Esophagus (tissue), 2 donors: Measurements from ENCODE around the gene C15orf39. TPM values are rescaled to one million over a fixed set of nuclear protein-coding genes. Genes with fewer than 3 reads are reported as not detected.
"Not testable (repeated sequence)": the region's sequence is repeated elsewhere in the genome, so short reads cannot be mapped to it uniquely, and the experiment has no call there.

ENCODE experiments used
- H3K27ac ChIP-seq, 2 donors: one replicate each; pipeline ENCODE4 v1.5.1; 2013; ENCODE audit warnings: low read depth in 2 of 2, mild to moderate bottlenecking in 2 of 2, inconsistent platforms in 1 of 2, low read length in 1 of 2, moderate library complexity in 1 of 2
- H3K27me3 ChIP-seq, 2 donors: one replicate each; pipeline ENCODE4 v1.6.1; 2013; ENCODE audit warnings: low read length in 2 of 2, control low read depth in 1 of 2, mild to moderate bottlenecking in 1 of 2; ENCODE audit not compliant: insufficient read depth in 2 of 2, control insufficient read depth in 1 of 2
- H3K36me3 ChIP-seq, 2 donors: one replicate each; pipeline ENCODE4 v1.6.1; 2013; ENCODE audit warnings: low read length in 1 of 2; ENCODE audit not compliant: control insufficient read depth in 2 of 2, insufficient read depth in 2 of 2
- H3K4me1 ChIP-seq, 2 donors: one replicate each; pipeline ENCODE4 v1.6.1; 2013; ENCODE audit warnings: low read length in 1 of 2; ENCODE audit not compliant: control insufficient read depth in 2 of 2, insufficient read depth in 2 of 2
- H3K4me3 ChIP-seq, 2 donors: one replicate each; pipeline ENCODE4 v1.5.1; 2013; ENCODE audit warnings: low read length in 2 of 2, mild to moderate bottlenecking in 2 of 2, low read depth in 1 of 2, moderate library complexity in 1 of 2
- H3K9me3 ChIP-seq, 2 donors: one replicate each; pipeline ENCODE4 v1.6.1; 2013; ENCODE audit warnings: mild to moderate bottlenecking in 2 of 2, low read depth in 1 of 2, low read length in 1 of 2, moderate library complexity in 1 of 2; ENCODE audit not compliant: control insufficient read depth in 2 of 2, insufficient read depth in 1 of 2
- WGBS, 2 donors: extraction: QIAGEN DNeasy Blood & Tissue Kit; methylation state at CpG; one replicate each; pipeline ENCODE4 v1.1.7; 2013; 5-methylcytosine and 5-hydroxymethylcytosine counted together
- polyA plus RNA-seq, 2 donors: library from polyadenylated mRNA; stranded (reverse); fragments of 200-250 nt; gene quantifications; one replicate each; pipeline ENCODE4 v1.2.3, GENCODE V29; 2013
- donor health status: healthy with polysubstance abuse.
- donor health status: Bipolar disorder and iron deficiency.

Gene C15orf39
- polyA plus RNA-seq, 2 donors, result 14.7 to 15.7 TPM

DNA sequence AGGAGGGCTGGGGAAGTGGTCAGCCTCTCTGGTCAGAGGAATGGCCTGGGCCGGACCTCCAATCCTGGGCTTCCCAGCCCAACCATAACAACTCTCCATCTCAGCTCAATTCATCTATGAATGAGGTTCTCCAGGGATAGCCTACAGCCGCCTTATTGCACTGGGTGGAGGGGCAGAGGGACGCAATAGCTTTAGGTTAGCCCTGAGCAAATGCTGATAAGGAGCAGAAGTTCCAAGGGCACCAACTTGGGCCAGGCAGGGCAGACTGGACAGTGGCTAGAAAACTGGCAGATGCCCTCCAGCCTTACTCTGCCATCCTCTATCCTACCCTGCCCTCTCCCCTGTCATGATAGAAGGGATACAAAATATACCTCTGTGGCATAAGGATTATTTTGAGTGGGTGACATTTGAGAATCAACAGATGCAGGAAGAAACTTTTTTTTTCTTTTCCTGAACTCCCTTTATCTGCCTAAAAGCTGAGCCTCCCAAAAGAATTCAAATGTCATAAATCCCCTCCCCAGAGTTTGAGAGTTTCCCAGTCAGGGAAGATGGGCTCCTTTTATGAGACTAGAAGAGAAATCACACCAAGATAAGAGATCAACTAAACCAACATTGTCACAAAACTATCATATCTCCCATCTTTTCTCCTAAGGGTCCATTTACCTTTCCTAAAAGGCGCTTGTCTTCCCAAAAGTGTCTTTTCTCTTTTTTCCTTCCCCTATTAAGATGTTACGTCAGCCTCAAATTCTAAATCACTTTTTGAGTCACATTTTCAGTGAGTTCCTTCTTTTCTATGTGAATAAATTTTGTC is 40.4 kb upstream of the C15orf39 start:
- Histone ChIP-seq H3K4me1 (peaks cover 0 to 3% of the 10 kb centered on the region in 2 donors), H3K4me3 (no peak overlapping the region), H3K27ac (no peak overlapping the region), H3K27me3 (no peaks in the 10 kb centered on the region), H3K9me3 (no peaks in the 10 kb centered on the region), H3K36me3 (peaks cover 0 to 3% of the 10 kb centered on the region in 2 donors)
- 87% methylated on average over 5 of the region's 5 CpGs for WGBS, 2 donors

DNA sequence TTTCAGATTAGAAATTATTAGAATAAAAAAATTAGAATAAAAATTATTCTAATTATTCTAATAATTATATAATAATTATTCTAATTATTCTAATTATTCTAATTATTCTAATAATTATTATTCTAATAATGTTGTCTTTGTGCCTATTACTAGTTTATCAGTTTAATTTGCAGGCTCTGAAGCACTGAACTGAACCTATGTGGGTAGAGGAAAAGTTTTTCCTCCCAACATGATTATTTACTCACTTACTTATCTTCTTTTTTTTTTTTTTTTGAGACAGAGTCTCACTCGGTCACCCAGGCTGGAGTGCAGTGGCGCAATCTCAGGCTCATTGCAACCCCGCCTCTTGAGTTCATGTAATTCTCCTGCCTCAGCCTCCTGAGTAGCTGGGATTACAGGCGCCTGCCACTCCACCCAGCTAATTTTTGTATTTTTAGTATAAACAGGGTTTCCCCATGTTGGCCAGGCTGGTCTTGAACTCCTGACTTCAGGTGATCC is 39.7 kb upstream of the C15orf39 start:
- Histone ChIP-seq H3K27ac (no peak overlapping the region), H3K27me3 (no peaks in the 10 kb centered on the region)
- WGBS, 2 donors, result 73 to 77% methylated on average over 4 of the region's 4 CpGs

DNA sequence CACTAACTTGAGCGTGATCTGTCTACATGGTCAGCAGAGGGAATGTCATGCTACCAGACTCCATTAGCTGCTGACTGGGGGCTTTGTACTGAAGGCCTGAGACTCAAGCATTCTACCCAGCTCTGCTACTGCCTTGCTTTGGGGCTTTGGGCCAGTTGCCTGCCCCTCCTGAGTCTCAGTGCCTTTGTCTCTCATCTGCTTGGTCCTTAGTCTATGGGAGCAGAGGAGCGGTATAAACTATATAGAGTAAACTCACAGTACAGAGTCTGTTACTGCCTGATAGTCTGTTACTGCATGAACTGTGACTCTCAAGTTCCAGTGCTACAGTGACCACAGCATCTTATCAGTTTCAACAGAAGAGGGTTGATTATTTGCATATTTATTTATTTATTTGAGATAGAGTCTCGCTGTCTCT is 38.5 kb upstream of the C15orf39 start:
- WGBS, 2 donors, result 92 to 96% methylated on average over 3 of the region's 3 CpGs
- no peaks in the 10 kb centered on the region for H3K9me3 ChIP-seq
- H3K27ac ChIP-seq, result no peak overlapping the region
- peaks cover 0 to 3% of the 10 kb centered on the region in 2 donors for H3K36me3 ChIP-seq
- H3K4me3 ChIP-seq, result no peak overlapping the region
- no peaks in the 10 kb centered on the region for H3K27me3 ChIP-seq
- no peaks in the 10 kb centered on the region for H3K4me1 ChIP-seq

More for the DNA sequence above, 39.7 kb upstream of the C15orf39 start:
- H3K36me3 ChIP-seq, result peaks cover 0 to 3% of the 10 kb centered on the region in 2 donors
- no peaks in the 10 kb centered on the region for H3K4me1 ChIP-seq
- no peaks in the 10 kb centered on the region for H3K9me3 ChIP-seq
- H3K4me3 ChIP-seq, result no peak overlapping the region

DNA sequence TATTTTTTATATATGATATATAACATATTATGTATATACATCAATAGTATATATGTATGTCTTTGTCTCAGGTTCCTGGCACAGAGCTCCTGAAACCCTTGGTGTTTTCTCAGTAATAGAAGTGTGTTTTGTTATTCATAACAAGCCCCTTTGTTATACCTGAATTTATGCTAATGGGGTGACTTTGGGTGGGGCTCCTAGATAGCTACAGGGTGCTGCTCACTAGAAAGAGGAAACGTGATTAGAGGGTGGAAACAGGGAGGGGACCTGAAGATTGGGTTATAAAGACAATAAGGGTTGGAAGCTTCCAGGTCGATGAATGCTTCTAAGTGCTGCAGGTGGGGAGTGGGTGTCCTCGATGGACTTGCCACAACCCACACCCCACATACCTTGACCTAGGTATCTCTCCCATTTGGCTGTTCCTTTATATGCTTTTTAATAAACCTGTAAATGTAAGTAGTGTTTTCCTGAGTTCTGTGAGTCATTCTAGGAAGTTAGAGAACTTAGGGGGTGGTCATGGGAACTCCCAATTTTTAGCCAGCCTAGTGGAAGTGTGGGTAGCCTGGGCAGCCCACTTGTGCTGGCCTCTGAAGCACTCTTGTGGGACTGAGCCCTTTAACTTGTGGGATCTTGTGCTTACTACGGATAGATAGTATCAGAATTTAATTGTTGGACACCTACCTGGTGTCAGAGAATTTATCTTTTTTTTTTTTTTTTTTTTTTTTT is 36.9 kb upstream of the C15orf39 start:
- WGBS, 2 donors, result 67 to 69% methylated on average over 4 of the region's 4 CpGs

DNA sequence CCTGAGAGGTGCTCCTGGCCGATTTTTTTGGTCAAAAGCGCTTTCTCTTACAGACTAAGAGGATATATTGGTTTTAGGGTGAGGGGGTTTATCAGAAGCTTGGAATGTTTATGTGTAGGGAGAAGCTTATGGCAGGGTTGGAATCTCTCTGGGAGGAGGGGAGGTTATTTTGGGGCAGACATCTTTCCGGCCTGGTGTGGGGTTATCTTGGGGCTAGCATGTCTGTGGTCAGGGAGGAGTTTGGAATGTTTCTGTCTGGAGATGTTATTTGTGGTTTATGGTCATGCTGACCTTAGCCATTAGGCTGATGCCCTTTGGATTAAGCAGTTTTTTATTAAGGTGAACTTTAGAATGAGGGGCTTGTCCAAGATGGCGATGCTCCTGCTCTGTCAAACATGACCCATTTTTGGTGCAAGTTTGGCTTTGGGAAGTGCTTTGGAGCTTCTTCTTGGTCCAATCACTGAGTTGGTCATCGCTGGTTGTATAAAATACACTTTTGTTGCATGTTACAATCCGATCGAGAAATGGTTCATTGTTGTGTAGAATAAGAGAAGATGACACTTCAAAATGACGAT is 35.1 kb upstream of the C15orf39 start:
- H3K27ac ChIP-seq, H3K36me3 ChIP-seq, H3K27me3 ChIP-seq, H3K4me1 ChIP-seq, H3K9me3 ChIP-seq, H3K4me3 ChIP-seq: not testable (repeated sequence)
- WGBS, 2 donors, result 86% methylated on average over 8 of the region's 8 CpGs

More for the DNA sequence above, 36.9 kb upstream of the C15orf39 start:
- H3K27me3 ChIP-seq, result no peaks in the 10 kb centered on the region
- H3K27ac ChIP-seq, result no peak overlapping the region
- peaks cover 0 to 3% of the 10 kb centered on the region in 2 donors for H3K36me3 ChIP-seq
- H3K4me3 ChIP-seq, result no peak overlapping the region
- H3K9me3 ChIP-seq, result no peaks in the 10 kb centered on the region
- no peaks in the 10 kb centered on the region for H3K4me1 ChIP-seq

DNA sequence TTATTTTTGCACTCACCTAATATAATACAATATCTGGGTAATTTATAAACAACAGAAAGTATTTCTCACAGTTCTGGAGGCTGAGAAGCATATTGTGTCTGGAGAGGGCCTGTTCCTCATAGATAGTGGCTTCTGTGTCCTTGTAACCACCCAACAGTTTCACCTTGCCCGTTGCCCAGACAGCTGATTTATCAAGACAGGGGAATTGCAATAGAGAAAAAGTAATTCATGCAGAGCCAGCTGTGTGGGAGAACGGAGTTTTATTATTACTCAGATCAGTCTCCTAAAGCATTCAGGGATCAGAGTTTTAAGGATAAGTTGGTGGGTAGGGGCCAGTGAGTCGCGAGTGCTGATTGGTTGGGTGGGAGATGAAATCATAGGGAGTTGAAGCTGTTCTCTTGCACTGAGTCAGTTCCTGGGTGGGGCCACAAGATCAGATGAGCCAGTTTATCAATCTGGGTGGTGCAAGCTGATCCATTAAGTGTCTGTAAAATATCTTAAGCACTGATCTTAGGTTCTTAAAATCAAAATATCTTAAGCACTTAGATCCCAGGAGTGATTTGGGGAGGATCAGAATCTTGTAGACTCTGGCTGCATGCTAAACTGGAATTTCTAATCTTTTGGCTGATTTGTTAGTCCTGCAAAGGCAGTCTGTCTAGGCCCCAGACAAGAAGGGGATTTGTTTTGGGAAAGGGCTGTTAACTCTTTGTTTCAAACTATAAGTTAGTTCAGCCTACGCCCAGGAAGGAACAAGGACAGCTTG is 33.9 kb upstream of the C15orf39 start:
- Histone ChIP-seq H3K4me1 (no peaks in the 10 kb centered on the region), H3K9me3 (no peaks in the 10 kb centered on the region), H3K4me3 (no peak overlapping the region), H3K36me3 (no peaks in the 10 kb centered on the region), H3K27me3 (no peaks in the 10 kb centered on the region), H3K27ac (no peak overlapping the region)
- 74% methylated on average over 5 of the region's 5 CpGs for WGBS, 2 donors

DNA sequence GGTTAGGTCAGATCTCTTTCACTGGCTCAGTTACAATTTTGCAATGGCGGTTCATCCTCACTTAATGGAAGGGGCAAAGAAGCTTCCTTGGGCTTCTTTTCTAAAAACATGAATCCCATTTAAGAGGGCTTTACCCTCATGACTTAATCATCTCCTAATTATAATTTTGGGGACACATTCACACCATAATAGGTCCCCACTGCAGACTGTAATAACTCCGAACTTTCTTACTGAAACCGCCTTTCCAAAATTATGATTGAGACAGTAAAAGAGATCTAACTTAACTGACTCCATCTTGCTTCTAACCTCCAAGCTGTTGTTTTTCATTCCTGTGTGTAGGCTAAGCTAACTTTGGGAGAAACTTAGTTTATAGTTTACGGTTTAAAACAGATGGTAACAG is 33.3 kb upstream of the C15orf39 start:
- H3K27me3 ChIP-seq, result no peaks in the 10 kb centered on the region
- WGBS, 2 donors, result 81 to 86% methylated on average over 4 of the region's 4 CpGs
- H3K9me3 ChIP-seq, result no peaks in the 10 kb centered on the region
- no peaks in the 10 kb centered on the region for H3K4me1 ChIP-seq
- H3K36me3 ChIP-seq, result no peaks in the 10 kb centered on the region
- no peak overlapping the region for H3K27ac ChIP-seq
- no peak overlapping the region for H3K4me3 ChIP-seq

DNA sequence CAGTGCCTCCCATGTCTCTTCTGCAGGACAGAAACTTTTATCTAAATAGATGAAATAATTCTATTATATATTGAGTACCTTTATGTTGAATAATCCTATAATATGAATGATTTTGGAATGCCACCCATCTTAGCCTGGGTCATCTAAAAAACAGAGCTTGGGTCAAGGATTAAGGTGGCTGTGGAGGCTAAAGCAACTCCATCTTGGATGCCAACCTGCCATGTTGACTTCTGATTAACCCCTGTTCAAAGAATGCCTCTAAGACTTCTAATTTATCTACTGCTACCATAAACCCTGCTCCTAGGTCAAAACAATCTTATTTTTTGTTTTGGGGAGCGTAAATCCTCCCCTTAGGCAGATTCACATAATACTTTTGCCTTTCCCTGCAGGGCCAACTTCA is 31.5 kb upstream of the C15orf39 start:
- no peaks in the 10 kb centered on the region for H3K27me3 ChIP-seq
- H3K27ac ChIP-seq, result no peak overlapping the region
- H3K4me3 ChIP-seq, result no peak overlapping the region
- WGBS, 2 donors, result 90 to 92% methylated on average over 1 of the region's 1 CpG
- H3K4me1 ChIP-seq, result no peaks in the 10 kb centered on the region
- H3K9me3 ChIP-seq, result no peaks in the 10 kb centered on the region
- H3K36me3 ChIP-seq, result no peaks in the 10 kb centered on the region

DNA sequence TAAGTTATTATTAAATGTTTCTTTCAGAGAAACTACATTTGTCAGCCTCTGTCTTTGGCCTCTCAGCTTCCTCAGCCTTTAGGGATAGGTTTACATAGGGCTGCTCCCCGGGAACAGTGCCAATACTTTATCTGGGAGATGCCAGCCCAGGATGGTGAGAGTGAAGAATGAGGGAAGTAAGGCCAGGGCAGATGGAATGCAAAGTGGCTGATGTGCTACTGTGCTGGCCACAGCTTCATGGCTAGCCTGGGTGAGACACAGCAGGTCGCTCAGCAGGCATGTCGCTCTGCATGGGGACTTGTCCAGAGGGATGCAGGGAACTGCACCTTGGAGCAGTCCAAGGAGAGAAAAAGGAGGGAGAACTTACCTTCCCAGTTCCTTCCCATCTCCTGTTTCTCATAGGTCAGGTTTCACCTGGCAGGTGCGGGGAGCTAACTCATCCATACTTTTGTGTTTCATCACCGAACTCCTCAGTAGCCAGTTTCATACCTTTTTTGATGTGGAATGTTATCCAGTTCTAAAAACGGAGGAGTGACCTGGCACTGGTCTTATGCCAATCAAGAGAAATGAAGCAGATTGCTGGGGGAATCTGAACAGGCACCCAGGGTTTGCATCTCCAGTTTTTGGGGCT is 30.9 kb upstream of the C15orf39 start:
- Histone ChIP-seq H3K4me3 (no peak overlapping the region), H3K9me3 (no peaks in the 10 kb centered on the region), H3K36me3 (no peaks in the 10 kb centered on the region), H3K4me1 (no peaks in the 10 kb centered on the region), H3K27me3 (no peaks in the 10 kb centered on the region), H3K27ac (no peak overlapping the region)
- 83 to 85% methylated on average over 6 of the region's 6 CpGs for WGBS, 2 donors
